ENCODE results near the gene THAP12.

The THAP12 gene

DNA sequence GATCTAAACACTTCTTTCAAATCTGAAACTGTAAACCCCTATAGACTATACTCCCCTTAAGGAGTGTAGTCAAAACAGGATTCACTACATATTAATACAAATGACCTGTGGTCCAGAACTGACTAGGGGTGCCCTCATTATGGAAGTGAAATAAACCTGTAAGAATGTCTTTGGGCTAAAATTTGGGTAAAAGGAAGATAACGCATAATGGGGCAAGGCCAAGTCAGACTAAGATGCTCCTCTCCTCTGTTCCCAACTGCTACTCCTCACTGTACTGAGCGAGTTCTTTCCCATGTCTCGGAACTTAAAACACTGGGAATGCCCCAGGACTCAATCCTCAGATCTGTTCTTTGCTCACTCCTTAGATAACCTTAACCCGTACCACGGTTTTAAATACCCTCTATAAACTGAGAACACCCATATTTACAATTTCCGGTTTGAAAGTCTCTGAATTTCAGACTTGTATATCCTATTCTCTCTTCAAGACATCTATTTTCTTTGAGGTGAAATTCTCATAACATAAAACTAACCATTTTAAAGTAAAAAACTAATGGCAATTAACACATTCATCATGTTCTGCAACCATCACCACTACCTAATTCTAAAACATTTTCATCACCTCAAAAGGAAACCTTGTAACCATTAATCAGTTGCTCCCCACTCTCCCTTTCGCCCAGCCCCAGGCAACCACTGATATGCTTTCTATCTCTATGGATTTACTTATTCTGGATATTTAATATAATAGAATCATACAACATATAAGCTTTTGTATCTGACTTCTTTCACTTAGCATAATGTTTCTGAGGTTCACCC is 4.0 kb downstream of the THAP12 start:
- H3K4me3 ChIP-seq (ENCODE audit: low read depth in 1 of 2, low read length in 2 of 2), result no peak overlapping the region
- no peaks in the 10 kb centered on the region for H3K9me3 ChIP-seq (ENCODE audit: control insufficient read depth in 1 of 2, low read length in 2 of 2)
- H3K27me3 ChIP-seq (ENCODE audit: low read depth, low read length), result no peaks in the 10 kb centered on the region
- peaks cover 9 to 27% of the 10 kb centered on the region in 2 donors for H3K4me1 ChIP-seq (ENCODE audit: control insufficient read depth in 1 of 2, insufficient read depth in 2 of 2, low read length in 2 of 2)
- no peak overlapping the region for H3K27ac ChIP-seq (ENCODE audit: low read length)
- H3K36me3 ChIP-seq (ENCODE audit: control insufficient read depth in 1 of 2, insufficient read depth in 2 of 2, low read length in 2 of 2), result no peaks in the 10 kb centered on the region

DNA sequence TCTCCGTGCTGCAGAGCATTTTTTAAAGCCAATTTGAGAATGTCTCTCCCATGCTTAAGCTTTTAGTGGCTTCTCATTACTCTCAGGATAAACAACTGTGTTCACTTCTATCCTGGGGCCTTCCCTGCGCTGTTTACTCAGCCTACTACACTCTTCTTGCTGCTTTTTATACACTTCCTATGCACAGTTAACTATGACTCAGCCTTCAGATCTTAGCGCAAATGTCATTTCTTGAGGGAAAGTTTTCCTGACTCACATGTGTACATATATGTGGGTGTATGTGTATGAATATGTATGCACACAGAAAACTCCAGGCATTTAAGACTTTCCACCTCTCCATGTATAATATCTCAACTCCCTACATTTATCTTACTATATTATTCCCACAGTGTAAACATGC is 9.8 kb downstream of the THAP12 start:
- Histone ChIP-seq H3K27me3 (ENCODE audit: low read depth, low read length) (no peaks in the 10 kb centered on the region), H3K27ac (ENCODE audit: low read length) (no peak overlapping the region), H3K9me3 (ENCODE audit: control insufficient read depth in 1 of 2, low read length in 2 of 2) (no peaks in the 10 kb centered on the region), H3K4me3 (ENCODE audit: low read depth in 1 of 2, low read length in 2 of 2) (no peak overlapping the region), H3K4me1 (ENCODE audit: control insufficient read depth in 1 of 2, insufficient read depth in 2 of 2, low read length in 2 of 2) (peaks cover 3 to 13% of the 10 kb centered on the region in 2 donors), H3K36me3 (ENCODE audit: control insufficient read depth in 1 of 2, insufficient read depth in 2 of 2, low read length in 2 of 2) (no peaks in the 10 kb centered on the region)

DNA sequence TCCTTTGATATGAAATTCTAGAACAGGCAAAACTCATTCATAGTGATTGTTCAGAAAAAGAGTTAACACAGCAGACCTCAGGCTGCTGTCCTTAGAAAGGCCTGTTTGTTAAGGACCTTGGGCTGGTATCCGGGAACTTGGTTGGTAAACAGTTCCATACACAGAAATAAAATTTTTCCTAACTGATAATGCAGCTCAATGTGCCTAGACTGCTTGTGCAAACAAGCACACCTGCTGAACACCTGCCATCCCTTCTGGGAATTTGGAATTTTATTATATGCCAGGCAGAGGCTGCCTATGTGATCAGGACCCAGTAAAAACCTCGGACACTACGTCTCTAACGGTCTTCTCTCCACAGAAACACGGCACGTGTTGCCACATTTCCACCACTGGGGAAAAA is 11.5 kb downstream of the THAP12 start:
- Histone ChIP-seq H3K4me3 (ENCODE audit: low read depth in 1 of 2, low read length in 2 of 2) (no peak overlapping the region), H3K4me1 (ENCODE audit: control insufficient read depth in 1 of 2, insufficient read depth in 2 of 2, low read length in 2 of 2) (peaks cover 3 to 9% of the 10 kb centered on the region in 2 donors), H3K9me3 (ENCODE audit: control insufficient read depth in 1 of 2, low read length in 2 of 2) (no peaks in the 10 kb centered on the region), H3K36me3 (ENCODE audit: control insufficient read depth in 1 of 2, insufficient read depth in 2 of 2, low read length in 2 of 2) (peaks cover 0 to 6% of the 10 kb centered on the region in 2 donors), H3K27ac (ENCODE audit: low read length) (no peak overlapping the region), H3K27me3 (ENCODE audit: low read depth, low read length) (no peaks in the 10 kb centered on the region)

DNA sequence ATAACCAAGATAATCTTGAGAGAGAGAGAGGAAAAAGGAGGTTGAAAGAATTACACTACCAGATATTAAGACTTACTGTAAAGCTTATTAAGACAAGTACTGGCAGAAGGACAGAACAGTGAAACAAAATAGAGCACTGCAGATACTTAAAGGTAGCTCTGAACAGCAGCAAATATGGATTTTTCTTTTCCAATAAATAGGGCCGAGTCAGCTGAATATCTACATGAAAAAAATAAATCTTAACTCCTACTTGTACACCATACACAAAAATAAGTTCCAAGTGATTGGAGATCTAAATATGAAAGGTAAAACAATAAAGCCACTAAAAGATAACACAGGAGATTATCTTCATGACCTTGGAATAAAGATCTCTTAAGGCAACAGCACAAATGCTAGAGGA is 12.4 kb downstream of the THAP12 start:
- H3K27ac ChIP-seq (ENCODE audit: low read length), result no peak overlapping the region
- H3K9me3 ChIP-seq (ENCODE audit: control insufficient read depth in 1 of 2, low read length in 2 of 2), result no peaks in the 10 kb centered on the region
- peaks cover 0 to 6% of the 10 kb centered on the region in 2 donors for H3K36me3 ChIP-seq (ENCODE audit: control insufficient read depth in 1 of 2, insufficient read depth in 2 of 2, low read length in 2 of 2)
- H3K4me1 ChIP-seq (ENCODE audit: control insufficient read depth in 1 of 2, insufficient read depth in 2 of 2, low read length in 2 of 2), result peaks cover 3 to 9% of the 10 kb centered on the region in 2 donors
- H3K4me3 ChIP-seq (ENCODE audit: low read depth in 1 of 2, low read length in 2 of 2), result no peak overlapping the region
- no peaks in the 10 kb centered on the region for H3K27me3 ChIP-seq (ENCODE audit: low read depth, low read length)

DNA sequence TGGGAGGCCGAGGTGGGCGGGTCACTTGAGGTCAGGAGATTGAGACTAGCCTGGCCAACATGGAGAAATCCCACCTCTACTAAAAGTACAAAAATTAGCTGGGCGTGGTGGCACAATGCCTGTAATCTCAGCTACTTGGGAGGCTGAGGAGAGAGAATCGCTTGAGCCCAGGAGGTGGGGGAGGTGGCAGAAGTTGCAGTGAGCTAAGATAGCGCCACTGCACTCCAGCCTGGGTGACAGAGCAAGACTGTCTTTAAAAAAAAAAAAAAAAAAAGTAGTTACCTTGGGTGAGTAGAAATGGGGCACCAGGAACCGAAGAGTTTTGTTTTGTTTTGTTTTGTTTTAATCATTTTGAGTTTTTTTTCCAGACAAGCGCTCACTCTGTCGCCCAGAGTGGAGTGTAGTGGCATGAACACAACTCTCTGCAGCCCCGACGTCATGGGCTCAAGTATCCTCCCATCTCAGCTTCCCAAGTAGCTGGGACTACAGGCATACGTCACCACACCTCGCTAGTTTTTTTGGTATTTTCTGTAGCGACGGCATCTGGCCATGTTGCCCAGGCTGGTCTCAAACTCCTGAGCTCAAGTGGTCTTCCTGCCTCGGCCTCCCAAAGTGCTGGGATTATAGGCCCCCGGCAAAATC is 15.8 kb downstream of the THAP12 start:
- Histone ChIP-seq H3K4me1 (ENCODE audit: control insufficient read depth in 1 of 2, insufficient read depth in 2 of 2, low read length in 2 of 2) (peaks cover 3 to 12% of the 10 kb centered on the region in 2 donors), H3K36me3 (ENCODE audit: control insufficient read depth in 1 of 2, insufficient read depth in 2 of 2, low read length in 2 of 2) (peaks cover 0 to 6% of the 10 kb centered on the region in 2 donors)

DNA sequence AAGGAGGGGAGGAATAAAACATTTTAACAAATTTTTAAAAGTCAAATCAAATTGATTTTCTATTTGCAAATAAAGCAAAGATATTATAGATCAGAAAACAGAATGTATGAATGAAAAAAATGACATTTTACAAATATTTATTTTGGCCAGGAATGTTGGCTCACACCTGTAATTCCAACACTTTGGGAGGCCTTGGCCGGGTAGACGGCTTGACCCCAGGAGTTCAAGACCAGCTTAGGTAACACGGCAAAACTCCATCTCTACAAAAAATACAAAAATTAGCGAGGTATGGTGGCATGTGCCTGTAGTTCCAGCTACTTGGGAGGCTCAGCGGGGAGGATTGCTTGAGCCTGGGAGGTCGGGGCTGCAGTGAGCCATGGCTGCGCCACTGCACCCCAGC is 18.2 kb downstream of the THAP12 start:
- H3K9me3 ChIP-seq (ENCODE audit: control insufficient read depth in 1 of 2, low read length in 2 of 2), result no peaks in the 10 kb centered on the region
- peaks cover 0 to 6% of the 10 kb centered on the region in 2 donors for H3K36me3 ChIP-seq (ENCODE audit: control insufficient read depth in 1 of 2, insufficient read depth in 2 of 2, low read length in 2 of 2)
- H3K4me1 ChIP-seq (ENCODE audit: control insufficient read depth in 1 of 2, insufficient read depth in 2 of 2, low read length in 2 of 2), result peaks cover 0 to 12% of the 10 kb centered on the region in 2 donors
- H3K4me3 ChIP-seq (ENCODE audit: low read depth in 1 of 2, low read length in 2 of 2), result no peak overlapping the region
- H3K27me3 ChIP-seq (ENCODE audit: low read depth, low read length), result no peaks in the 10 kb centered on the region
- no peak overlapping the region for H3K27ac ChIP-seq (ENCODE audit: low read length)

More for the DNA sequence above, 15.8 kb downstream of the THAP12 start:
- Histone ChIP-seq H3K27me3 (ENCODE audit: low read depth, low read length) (no peaks in the 10 kb centered on the region), H3K4me3 (ENCODE audit: low read depth in 1 of 2, low read length in 2 of 2) (no peak overlapping the region), H3K9me3 (ENCODE audit: control insufficient read depth in 1 of 2, low read length in 2 of 2) (no peaks in the 10 kb centered on the region), H3K27ac (ENCODE audit: low read length) (no peak overlapping the region)

DNA sequence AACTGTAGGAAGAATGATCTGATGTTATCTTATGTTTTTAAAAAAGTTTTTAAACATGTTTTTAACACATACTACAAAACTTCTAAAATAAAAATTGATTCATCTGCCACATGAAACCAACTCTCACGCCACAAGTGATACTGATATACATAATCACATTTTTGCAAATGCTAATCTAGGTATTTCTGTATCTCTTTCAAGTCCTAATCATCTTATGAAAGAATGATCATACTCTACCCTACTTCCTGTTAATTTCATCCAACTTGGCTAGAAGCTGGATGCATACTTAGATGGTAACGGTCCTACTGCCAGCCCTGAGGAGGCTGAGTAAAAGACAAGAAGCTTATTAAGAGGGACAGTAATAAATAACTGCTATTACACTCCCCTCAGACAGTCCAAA is 19.2 kb downstream of the THAP12 start:
- Histone ChIP-seq H3K27me3 (ENCODE audit: low read depth, low read length) (no peaks in the 10 kb centered on the region), H3K4me1 (ENCODE audit: control insufficient read depth in 1 of 2, insufficient read depth in 2 of 2, low read length in 2 of 2) (peaks cover 0 to 10% of the 10 kb centered on the region in 2 donors), H3K27ac (ENCODE audit: low read length) (no peak overlapping the region), H3K4me3 (ENCODE audit: low read depth in 1 of 2, low read length in 2 of 2) (no peak overlapping the region), H3K9me3 (ENCODE audit: control insufficient read depth in 1 of 2, low read length in 2 of 2) (no peaks in the 10 kb centered on the region), H3K36me3 (ENCODE audit: control insufficient read depth in 1 of 2, insufficient read depth in 2 of 2, low read length in 2 of 2) (peaks cover 0 to 6% of the 10 kb centered on the region in 2 donors)

DNA sequence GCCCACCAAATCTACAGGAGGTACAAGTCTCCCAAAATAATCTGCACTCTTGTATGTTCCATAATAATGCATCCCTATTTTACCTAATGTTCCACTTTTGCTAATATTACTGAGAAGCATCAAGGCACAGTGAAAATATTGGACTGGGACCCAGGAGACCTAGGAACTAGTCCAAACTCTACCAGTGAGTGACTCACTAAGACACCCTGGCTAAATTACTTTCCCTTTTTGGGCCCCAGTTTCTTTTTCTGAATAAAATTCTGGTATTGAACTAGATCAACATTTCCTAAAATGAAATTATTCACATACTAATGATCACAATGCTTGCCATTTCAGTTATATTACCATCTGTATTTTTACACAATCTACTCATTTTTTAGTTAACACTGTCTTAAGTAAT is 19.6 kb downstream of the THAP12 start:
- H3K27me3 ChIP-seq (ENCODE audit: low read depth, low read length), result no peaks in the 10 kb centered on the region
- H3K4me3 ChIP-seq (ENCODE audit: low read depth in 1 of 2, low read length in 2 of 2), result no peak overlapping the region
- peaks cover 2 to 6% of the 10 kb centered on the region in 2 donors for H3K36me3 ChIP-seq (ENCODE audit: control insufficient read depth in 1 of 2, insufficient read depth in 2 of 2, low read length in 2 of 2)
- no peaks in the 10 kb centered on the region for H3K9me3 ChIP-seq (ENCODE audit: control insufficient read depth in 1 of 2, low read length in 2 of 2)
- no peak overlapping the region for H3K27ac ChIP-seq (ENCODE audit: low read length)
- peaks cover 0 to 8% of the 10 kb centered on the region in 2 donors for H3K4me1 ChIP-seq (ENCODE audit: control insufficient read depth in 1 of 2, insufficient read depth in 2 of 2, low read length in 2 of 2)

DNA sequence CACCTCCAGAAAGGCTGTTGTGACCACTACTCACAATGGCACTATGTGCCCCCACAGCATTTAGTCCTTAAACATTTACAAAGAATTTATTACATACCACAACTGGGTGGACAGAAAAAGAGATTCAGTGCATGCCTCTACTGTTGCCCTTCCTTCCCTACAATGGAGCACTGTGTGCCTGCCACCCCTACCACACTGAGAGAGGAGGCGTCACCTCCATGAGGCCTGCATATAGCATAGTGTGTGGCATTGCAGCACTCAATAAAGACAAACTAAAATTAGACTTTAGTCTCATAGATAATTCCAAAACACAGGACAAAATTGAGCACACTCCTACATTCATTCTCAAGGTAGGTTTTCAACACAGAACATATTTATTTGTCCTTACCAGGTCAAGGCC is 25.8 kb downstream of the THAP12 start:
- H3K9me3 ChIP-seq (ENCODE audit: control insufficient read depth in 1 of 2, low read length in 2 of 2), result peaks cover 5 to 8% of the 10 kb centered on the region in 2 donors
- H3K27ac ChIP-seq (ENCODE audit: low read length), result no peak overlapping the region
- peaks cover 25 to 27% of the 10 kb centered on the region in 2 donors for H3K36me3 ChIP-seq (ENCODE audit: control insufficient read depth in 1 of 2, insufficient read depth in 2 of 2, low read length in 2 of 2)
- H3K4me1 ChIP-seq (ENCODE audit: control insufficient read depth in 1 of 2, insufficient read depth in 2 of 2, low read length in 2 of 2), result no peaks in the 10 kb centered on the region
- H3K4me3 ChIP-seq (ENCODE audit: low read depth in 1 of 2, low read length in 2 of 2), result no peak overlapping the region
- no peaks in the 10 kb centered on the region for H3K27me3 ChIP-seq (ENCODE audit: low read depth, low read length)

DNA sequence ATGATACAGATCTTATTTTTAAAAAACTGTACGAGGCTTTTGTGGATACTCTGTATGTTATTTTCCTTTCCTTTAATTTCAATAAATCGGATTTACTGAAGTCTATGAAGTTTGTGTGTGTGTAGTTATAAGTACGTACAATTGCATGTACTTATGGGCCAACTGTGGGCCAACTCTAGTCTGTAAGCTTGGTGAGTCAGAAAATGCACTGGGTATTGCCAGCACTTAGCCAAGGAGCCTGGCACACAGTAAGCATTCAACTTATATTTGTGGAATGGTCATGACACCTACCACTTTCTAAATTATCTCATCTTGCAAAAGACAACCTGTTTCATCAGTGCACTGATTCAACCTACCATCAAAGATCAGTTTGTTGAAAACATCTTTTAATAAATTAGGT is 32.6 kb downstream of the THAP12 start:
- no peaks in the 10 kb centered on the region for H3K27me3 ChIP-seq (ENCODE audit: low read depth, low read length)
- no peaks in the 10 kb centered on the region for H3K4me1 ChIP-seq (ENCODE audit: control insufficient read depth in 1 of 2, insufficient read depth in 2 of 2, low read length in 2 of 2)
- H3K36me3 ChIP-seq (ENCODE audit: control insufficient read depth in 1 of 2, insufficient read depth in 2 of 2, low read length in 2 of 2), result peaks cover 5 to 6% of the 10 kb centered on the region in 2 donors
- H3K27ac ChIP-seq (ENCODE audit: low read length), result no peak overlapping the region
- no peaks in the 10 kb centered on the region for H3K9me3 ChIP-seq (ENCODE audit: control insufficient read depth in 1 of 2, low read length in 2 of 2)
- H3K4me3 ChIP-seq (ENCODE audit: low read depth in 1 of 2, low read length in 2 of 2), result no peak overlapping the region

DNA sequence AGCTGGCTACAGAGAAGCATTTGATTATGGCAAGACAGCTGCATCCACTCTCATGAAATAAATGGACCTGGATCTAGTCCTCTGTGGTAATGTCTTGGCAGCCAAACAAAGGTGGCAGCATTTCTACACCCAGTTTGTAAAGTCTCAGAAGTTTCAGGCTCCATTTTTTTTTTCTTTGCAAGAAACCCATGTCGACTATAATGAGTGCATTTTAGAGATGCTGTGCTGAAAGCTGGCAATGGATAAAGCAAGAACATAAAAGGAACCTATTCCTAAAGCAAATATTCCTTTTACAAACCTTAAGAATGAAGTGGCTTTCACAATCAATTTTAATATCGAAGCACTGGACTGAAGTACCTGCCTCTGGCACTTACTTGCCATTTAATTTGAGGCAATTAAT is 33.5 kb downstream of the THAP12 start:
- Histone ChIP-seq H3K4me3 (ENCODE audit: low read depth in 1 of 2, low read length in 2 of 2) (no peak overlapping the region), H3K4me1 (ENCODE audit: control insufficient read depth in 1 of 2, insufficient read depth in 2 of 2, low read length in 2 of 2) (no peaks in the 10 kb centered on the region), H3K27ac (ENCODE audit: low read length) (no peak overlapping the region), H3K36me3 (ENCODE audit: control insufficient read depth in 1 of 2, insufficient read depth in 2 of 2, low read length in 2 of 2) (no peaks in the 10 kb centered on the region), H3K9me3 (ENCODE audit: control insufficient read depth in 1 of 2, low read length in 2 of 2) (no peaks in the 10 kb centered on the region), H3K27me3 (ENCODE audit: low read depth, low read length) (no peaks in the 10 kb centered on the region)
